Caki2 (cell line): Measurements from ENCODE around the gene FRAT2. TPM values are rescaled to one million over a fixed set of nuclear protein-coding genes. Genes with fewer than 3 reads are reported as not detected.
"Not testable (repeated sequence)": the region's sequence is repeated elsewhere in the genome, so short reads cannot be mapped to it uniquely, and the experiment has no call there.

Source experiments
- DNase-seq: peaks from one replicate; pipeline ENCODE4 v3.0.0-alpha.2; 2015; ENCODE audit warnings: low read depth
- in situ Hi-C: cut with HindIII; loops from 2 replicates; pipeline ENCODE4 v1.10.0; 2016; ENCODE audit warnings: low sequenced_read_pairs, low pct_unique_long_range_greater_than_20kb, mixed read lengths
- total RNA-seq: library from RNA; depleted of rRNA; stranded (reverse); fragments of >200 nt; shearing (Covaris generic); gene quantifications from 2 replicates; pipeline ENCODE4 v1.2.3, GENCODE V29; 2014; ENCODE audit warnings: low replicate concordance

The FRAT2 gene
- total RNA-seq, 1 experiment from 2014 or later, result 9.1 TPM

GRCh38 chr10:97360705-97361536, 26.4 kb upstream of the FRAT2 start:
- no peak for DNase-seq
- in situ Hi-C loops, result no loop called here

- in situ Hi-C loops, result no loop called here
- DNase-seq, result no peak
These were observed 24.3 kb upstream of the FRAT2 start for GRCh38 chr10:97358781-97359180.

- DNase-seq, result no peak
- in situ Hi-C loops, result no loop called here
These were observed 23.8 kb upstream of the FRAT2 start for GRCh38 chr10:97358349-97358748.

GRCh38 chr10:97356918-97357317, 22.4 kb upstream of the FRAT2 start:
- in situ Hi-C loops, result no loop called here

GRCh38 chr10:97356318-97356914, 21.9 kb upstream of the FRAT2 start:
- in situ Hi-C loops, result no loop called here
- no peak for DNase-seq

More at GRCh38 chr10:97356918-97357317, 22.4 kb upstream of the FRAT2 start:
- DNase-seq, result no peak

- DNase-seq, result no peak
- in situ Hi-C loops, result no loop called here
These were observed 21.0 kb upstream of the FRAT2 start for GRCh38 chr10:97355571-97355975.

GRCh38 chr10:97353945-97354344, 19.4 kb upstream of the FRAT2 start:
- no peak for DNase-seq
- in situ Hi-C loops, result no loop called here

- in situ Hi-C loops, result no loop called here
These were observed 15.4 kb upstream of the FRAT2 start for GRCh38 chr10:97349752-97350513.

GRCh38 chr10:97347317-97347716, 12.8 kb upstream of the FRAT2 start:
- in situ Hi-C loops, result no loop called here
- no peak for DNase-seq

More at GRCh38 chr10:97349752-97350513, 15.4 kb upstream of the FRAT2 start:
- DNase-seq, result no peak

GRCh38 chr10:97343664-97344063, 9.1 kb upstream of the FRAT2 start:
- DNase-seq, in situ Hi-C loops: not testable (repeated sequence)

GRCh38 chr10:97341416-97341815, 6.9 kb upstream of the FRAT2 start:
- in situ Hi-C loops, result no loop called here

GRCh38 chr10:97338041-97338440, 3.5 kb upstream of the FRAT2 start:
- DNase-seq, result no peak
- in situ Hi-C loops, result no loop called here

More at GRCh38 chr10:97341416-97341815, 6.9 kb upstream of the FRAT2 start:
- DNase-seq, result no peak

GRCh38 chr10:97336942-97337831, 2.7 kb upstream of the FRAT2 start:
- in situ Hi-C loops, result no loop called here
- no peak for DNase-seq

- in situ Hi-C loops, result no loop called here
These were observed 1.9 kb upstream of the FRAT2 start for GRCh38 chr10:97336446-97336845.

GRCh38 chr10:97336006-97336405, 1.5 kb upstream of the FRAT2 start:
- in situ Hi-C loops, result no loop called here

More at GRCh38 chr10:97336446-97336845, 1.9 kb upstream of the FRAT2 start:
- DNase-seq, result no peak

GRCh38 chr10:97335188-97335619, 675 bp upstream of the FRAT2 start:
- in situ Hi-C loops, result no loop called here
- DNase-seq, result no peak

More at GRCh38 chr10:97336006-97336405, 1.5 kb upstream of the FRAT2 start:
- DNase-seq, result no peak

- in situ Hi-C loops, result no loop called here
- DNase-seq, result peak; percentile 40
These were observed 744 bp downstream of the FRAT2 start for GRCh38 chr10:97333601-97334369.
